HL-60/S4 treated with retinoic acid at 250 ng/mL for 4 days and 3 days (cell line): ENCODE results near the gene TRPM1.

ENCODE experiments used
- in situ Hi-C: fragments of 300-500 bp; cut with MboI; formaldehyde crosslinking; loops from 2 replicates; pipeline ENCODE4 v1.7.0; 2022; ENCODE audit warnings: low sequenced_read_pairs

TRPM1 gene

DNA sequence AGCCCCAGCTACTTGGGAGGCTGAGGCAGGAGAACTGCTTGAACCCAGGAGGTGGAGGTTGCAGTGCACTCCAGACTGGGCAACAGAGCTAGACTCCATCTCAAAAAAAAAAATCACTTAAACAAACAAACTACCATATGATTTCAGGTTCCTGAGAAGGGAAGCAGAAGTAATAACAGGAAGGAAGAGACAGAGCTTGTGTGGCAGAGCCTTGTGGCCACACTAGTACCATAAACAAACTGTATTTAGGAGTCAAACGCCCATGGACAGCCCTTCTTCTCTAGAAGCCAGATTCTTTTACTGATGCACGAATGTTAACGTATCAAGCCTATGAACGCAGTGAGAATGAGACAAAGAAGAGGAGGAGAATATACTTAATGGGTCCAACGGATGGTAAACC is 122.1 kb downstream of the TRPM1 start:
- in situ Hi-C loops = no loop called here

DNA sequence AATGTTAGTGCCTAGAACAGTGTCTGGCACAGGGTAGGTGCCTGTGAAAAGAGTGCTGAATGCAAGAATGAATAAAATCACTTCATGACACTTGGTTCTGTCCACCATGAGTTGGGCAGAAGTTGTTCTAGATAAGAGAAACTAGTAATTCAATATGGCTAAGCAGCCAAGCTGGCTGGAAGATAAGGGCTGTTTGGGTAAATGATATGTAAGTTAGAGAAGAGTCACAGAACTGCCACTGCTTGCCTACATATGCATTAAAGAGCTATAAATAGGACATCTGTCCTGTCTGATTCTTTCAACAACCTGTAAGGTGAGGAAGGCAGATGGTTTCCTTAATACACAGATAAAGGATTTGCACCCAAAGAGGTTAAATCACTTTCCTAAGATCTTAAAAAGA is 123.2 kb downstream of the TRPM1 start:
- in situ Hi-C loops = no loop called here

DNA sequence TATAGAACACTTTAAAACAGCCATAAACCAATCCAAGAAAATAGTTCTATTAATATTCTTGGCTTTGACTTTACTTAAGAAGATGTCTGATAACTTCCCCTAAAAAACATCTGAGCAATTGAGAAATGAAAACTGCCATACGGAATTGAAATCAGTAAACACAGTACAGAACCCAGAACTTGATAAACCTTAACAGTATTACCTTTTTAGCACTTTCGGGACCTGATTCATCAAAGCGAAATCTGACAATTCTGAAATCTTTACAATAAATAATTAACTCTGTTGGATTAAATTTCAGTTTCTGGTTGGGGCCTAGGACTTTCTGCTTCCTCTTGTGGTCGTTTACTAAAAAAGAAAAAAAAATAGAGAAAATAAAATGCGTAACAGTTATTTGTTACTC is 127.4 kb downstream of the TRPM1 start:
- in situ Hi-C loops = no loop called here

DNA sequence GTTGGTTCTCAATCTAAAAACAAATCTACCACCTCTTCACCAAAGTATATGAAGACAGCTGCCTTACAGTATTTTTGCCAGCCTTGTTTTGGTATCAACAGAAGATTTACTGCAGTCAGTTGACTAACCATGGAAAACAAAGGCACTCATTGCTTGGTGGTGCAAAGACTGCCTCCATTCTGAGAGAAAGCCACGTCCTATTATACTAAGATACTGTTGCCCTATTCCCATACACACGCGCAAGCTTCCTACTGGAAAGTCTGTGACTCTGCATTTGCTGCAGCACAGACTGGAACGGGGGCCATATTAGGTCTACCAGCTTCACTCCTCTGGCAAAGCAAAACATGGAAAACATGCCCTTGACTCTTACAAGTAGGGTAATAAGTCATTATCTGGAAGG is 128.1 kb downstream of the TRPM1 start:
- in situ Hi-C loops = no loop called here

- in situ Hi-C loops = no loop called here
Observed at GRCh38 chr15:30969724-30970123, 131.8 kb downstream of the TRPM1 start.

GRCh38 chr15:30963681-30964080 is 137.8 kb downstream of the TRPM1 start:
- in situ Hi-C loops = no loop called here

GRCh38 chr15:30962659-30963058 is 138.9 kb downstream of the TRPM1 start:
- in situ Hi-C loops = no loop called here

DNA sequence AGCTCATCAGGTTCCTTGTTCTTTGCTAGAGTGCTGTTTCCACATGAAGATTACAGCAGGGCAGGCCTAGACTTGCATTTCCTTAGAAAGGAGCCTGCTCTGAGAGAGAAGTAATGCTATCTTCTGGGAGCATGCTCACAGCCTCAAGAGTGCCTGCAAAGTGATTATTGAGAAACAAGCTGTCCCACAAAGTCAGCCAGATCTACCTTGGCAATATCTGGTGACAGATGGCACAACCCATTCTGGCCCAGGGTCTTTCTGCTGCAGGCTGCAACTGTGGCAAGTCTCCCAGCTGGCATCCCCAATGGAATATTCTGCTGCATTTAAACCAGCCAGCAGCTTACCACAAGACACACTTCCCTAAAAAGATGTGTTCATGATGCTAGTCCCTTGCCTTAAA is 139.4 kb downstream of the TRPM1 start:
- in situ Hi-C loops = no loop called here

GRCh38 chr15:30958219-30958618 is 143.3 kb downstream of the TRPM1 start:
- in situ Hi-C loops = no loop called here

GRCh38 chr15:30956216-30957124 is 145.1 kb downstream of the TRPM1 start:
- in situ Hi-C loops = no loop called here

DNA sequence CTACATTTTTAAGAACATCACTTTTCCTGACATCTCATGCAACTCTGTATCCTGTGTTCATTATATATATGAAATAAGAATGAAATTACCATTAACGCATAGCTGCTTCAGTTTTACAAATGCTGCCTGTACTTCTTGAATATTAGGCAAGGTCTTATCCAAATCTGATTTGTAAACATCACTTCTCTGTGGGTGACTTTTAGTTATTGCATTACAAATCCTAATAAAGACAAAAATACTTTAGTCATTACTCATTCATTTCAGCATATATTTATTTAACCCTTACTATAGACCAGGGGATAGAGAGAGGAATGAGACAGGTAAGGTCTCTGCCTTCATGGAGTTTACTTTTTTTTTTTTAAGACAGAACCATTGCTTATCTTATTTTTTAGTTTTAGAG is 146.9 kb downstream of the TRPM1 start:
- in situ Hi-C loops = no loop called here

- in situ Hi-C loops = no loop called here
Observed at GRCh38 chr15:30953731-30954378, 147.7 kb downstream of the TRPM1 start.

GRCh38 chr15:30953183-30953582 is 148.3 kb downstream of the TRPM1 start:
- in situ Hi-C loops = no loop called here
